ENCODE data around the gene CCDC122. TPM values are rescaled to one million over a fixed set of nuclear protein-coding genes. Genes with fewer than 3 reads are reported as not detected.

Gene CCDC122
- total RNA-seq (2022; extraction: Qiagen RNA extraction), result 0.98 to 5.6 TPM (median 3.5 TPM) in 5 replicates

GRCh38 chr13:43878892-43879754, at the start of gene CCDC122:
Gene CCDC122 (minus strand): TSS chr13:43879740. CDS start chr13:43869376, 10,364 bp downstream.

GRCh38 chr13:43879755-43880181, 228 bp upstream of the CCDC122 start, which contains the start of gene LACC1:
Gene LACC1 (plus strand): TSS chr13:43879904. CDS start chr13:43880986, 1,082 bp downstream.

GRCh38 chr13:43786766-43787517, 92.6 kb downstream of the CCDC122 start, which contains the start of gene ENOX1:
Gene ENOX1 (minus strand): TSS chr13:43786972.

Other genes with a start within 250 kb of the CCDC122 start
- gene ENOX1, start 92.8 kb downstream of the CCDC122 start, total RNA-seq (2022; extraction: Qiagen RNA extraction), result 1.2 to 1.4 TPM (median 1.3 TPM) in 5 replicates
- gene LACC1, start 164 bp upstream of the CCDC122 start, total RNA-seq (2022; extraction: Qiagen RNA extraction), result 2.9 to 3.4 TPM (median 3.1 TPM) in 5 replicates